ENCODE results near the gene HAO1. TPM values are rescaled to one million over a fixed set of nuclear protein-coding genes. Genes with fewer than 3 reads are reported as not detected.

HAO1 gene
- total RNA-seq, 1 donor from 2014 or later: 0.20 TPM

DNA sequence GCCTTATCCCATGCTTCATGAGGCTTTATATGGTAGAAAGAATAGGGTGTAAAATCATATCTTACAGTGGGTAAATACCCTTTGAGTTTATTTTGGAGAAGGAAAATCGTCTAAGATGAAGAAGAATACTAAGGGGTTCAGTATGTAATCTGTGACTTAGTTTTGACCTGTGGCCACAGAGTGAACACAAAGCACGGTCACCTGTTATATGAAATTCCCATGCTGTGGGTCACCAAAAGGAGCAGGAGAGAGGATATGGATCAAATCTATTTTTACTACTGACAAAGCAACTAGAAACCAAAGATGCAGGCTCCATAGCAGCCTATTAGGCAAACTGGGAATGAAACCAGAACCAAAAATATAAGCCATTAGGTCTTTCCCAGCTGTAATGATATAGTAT is 3.6 kb upstream of the HAO1 start:
- no peaks in the 10 kb centered on the region for H3K27me3 ChIP-seq (ENCODE audit: insufficient read depth, low read length)
- H3K9me3 ChIP-seq (ENCODE audit: insufficient read depth, low read depth, low read length): peaks cover 3% of the 10 kb centered on the region
- H3K9ac ChIP-seq (ENCODE audit: low read length): no peak overlapping the region
- H3K4me3 ChIP-seq (ENCODE audit: insufficient read depth, low read depth, low read length): no peak overlapping the region
- H3K36me3 ChIP-seq (ENCODE audit: insufficient read depth, low read length): no peaks in the 10 kb centered on the region
- no peaks in the 10 kb centered on the region for H3K4me1 ChIP-seq (ENCODE audit: insufficient read depth, low read length)
- no peak overlapping the region for H2AFZ ChIP-seq (ENCODE audit: low read depth, low read length)
- Mint-ChIP-seq H3K9me3 (ENCODE audit: unreplicated experiment) (peaks cover 1% of the 10 kb centered on the region), H3K36me3 (ENCODE audit: low read depth, unreplicated experiment) (no peaks in the 10 kb centered on the region), H3K27ac (ENCODE audit: unreplicated experiment) (no peak overlapping the region), H3K27me3 (ENCODE audit: low read depth, unreplicated experiment) (no peaks in the 10 kb centered on the region), H3K4me3 (ENCODE audit: unreplicated experiment) (no peak overlapping the region), H3K4me1 (ENCODE audit: low read depth, unreplicated experiment) (no peaks in the 10 kb centered on the region)
- TF ChIP-seq CTCF (IDR thresholded peaks at IDR 0.05; ENCODE audit: insufficient read depth, low read depth, low read length): no peak
- no peak for TF ChIP-seq EZH2 (IDR thresholded peaks at IDR 0.05; ENCODE audit: insufficient read depth, low read length)
- no peak for FAIRE-seq
- no peaks in the 10 kb centered on the region for H3K79me2 ChIP-seq (ENCODE audit: insufficient read depth, low read length)
- no peak overlapping the region for H3K4me2 ChIP-seq (ENCODE audit: low read length)
- no peak for DNase-seq (ENCODE audit: low read depth)
- H4K20me1 ChIP-seq (ENCODE audit: insufficient read depth, low read length): no peaks in the 10 kb centered on the region
- H3K27ac ChIP-seq (ENCODE audit: low read depth, low read length): no peak overlapping the region

- no peaks in the 10 kb centered on the region for H3K79me2 ChIP-seq (ENCODE audit: insufficient read depth, low read length)
- H3K36me3 ChIP-seq (ENCODE audit: insufficient read depth, low read length): no peaks in the 10 kb centered on the region
- Mint-ChIP-seq H3K27ac (ENCODE audit: unreplicated experiment) (no peak overlapping the region), H3K36me3 (ENCODE audit: low read depth, unreplicated experiment) (no peaks in the 10 kb centered on the region), H3K27me3 (ENCODE audit: low read depth, unreplicated experiment) (no peaks in the 10 kb centered on the region), H3K9me3 (ENCODE audit: unreplicated experiment) (peaks cover 1% of the 10 kb centered on the region), H3K4me3 (ENCODE audit: unreplicated experiment) (no peak overlapping the region), H3K4me1 (ENCODE audit: low read depth, unreplicated experiment) (no peaks in the 10 kb centered on the region)
- H3K4me3 ChIP-seq (ENCODE audit: insufficient read depth, low read depth, low read length): no peak overlapping the region
- H3K27ac ChIP-seq (ENCODE audit: low read depth, low read length): no peak overlapping the region
- no peaks in the 10 kb centered on the region for H3K9me3 ChIP-seq (ENCODE audit: insufficient read depth, low read depth, low read length)
- H3K4me2 ChIP-seq (ENCODE audit: low read length): no peak overlapping the region
- H3K9ac ChIP-seq (ENCODE audit: low read length): no peak overlapping the region
- TF ChIP-seq EZH2 (IDR thresholded peaks at IDR 0.05; ENCODE audit: insufficient read depth, low read length) (no peak), CTCF (IDR thresholded peaks at IDR 0.05; ENCODE audit: insufficient read depth, low read depth, low read length) (no peak)
- no peak overlapping the region for H2AFZ ChIP-seq (ENCODE audit: low read depth, low read length)
- DNase-seq (ENCODE audit: low read depth) (no peak), FAIRE-seq (no peak)
- no peaks in the 10 kb centered on the region for H3K4me1 ChIP-seq (ENCODE audit: insufficient read depth, low read length)
- no peaks in the 10 kb centered on the region for H3K27me3 ChIP-seq (ENCODE audit: insufficient read depth, low read length)
- no peaks in the 10 kb centered on the region for H4K20me1 ChIP-seq (ENCODE audit: insufficient read depth, low read length)
These were observed 595 bp downstream of the HAO1 start for GRCh38 chr20:7939663-7940062.

- Histone ChIP-seq H3K9ac (ENCODE audit: low read length) (no peak overlapping the region), H4K20me1 (ENCODE audit: insufficient read depth, low read length) (no peaks in the 10 kb centered on the region), H3K79me2 (ENCODE audit: insufficient read depth, low read length) (no peaks in the 10 kb centered on the region), H2AFZ (ENCODE audit: low read depth, low read length) (no peak overlapping the region), H3K4me1 (ENCODE audit: insufficient read depth, low read length) (no peaks in the 10 kb centered on the region), H3K9me3 (ENCODE audit: insufficient read depth, low read depth, low read length) (no peaks in the 10 kb centered on the region), H3K4me2 (ENCODE audit: low read length) (no peak overlapping the region), H3K36me3 (ENCODE audit: insufficient read depth, low read length) (no peaks in the 10 kb centered on the region), H3K4me3 (ENCODE audit: insufficient read depth, low read depth, low read length) (no peak overlapping the region), H3K27ac (ENCODE audit: low read depth, low read length) (no peak overlapping the region), H3K27me3 (ENCODE audit: insufficient read depth, low read length) (no peaks in the 10 kb centered on the region)
- no peaks in the 10 kb centered on the region for H3K4me1 Mint-ChIP-seq (ENCODE audit: low read depth, unreplicated experiment)
- no peak overlapping the region for H3K27ac Mint-ChIP-seq (ENCODE audit: unreplicated experiment)
- DNase-seq (ENCODE audit: low read depth) (no peak), FAIRE-seq (no peak)
- H3K9me3 Mint-ChIP-seq (ENCODE audit: unreplicated experiment): peaks cover 1% of the 10 kb centered on the region
- no peak overlapping the region for H3K4me3 Mint-ChIP-seq (ENCODE audit: unreplicated experiment)
- H3K36me3 Mint-ChIP-seq (ENCODE audit: low read depth, unreplicated experiment): no peaks in the 10 kb centered on the region
- no peak for TF ChIP-seq CTCF (IDR thresholded peaks at IDR 0.05; ENCODE audit: insufficient read depth, low read depth, low read length)
- no peak for TF ChIP-seq EZH2 (IDR thresholded peaks at IDR 0.05; ENCODE audit: insufficient read depth, low read length)
- H3K27me3 Mint-ChIP-seq (ENCODE audit: low read depth, unreplicated experiment): no peaks in the 10 kb centered on the region
These were observed 2.2 kb downstream of the HAO1 start for GRCh38 chr20:7938058-7938457.
